Limb (tissue), 2 donors: ENCODE measurements around the gene FAM227B.
"Not testable (repeated sequence)": the region's sequence is repeated elsewhere in the genome, so short reads cannot be mapped to it uniquely, and the experiment has no call there.

Source experiments
- DNase-seq, 2 donors: peaks; one replicate each; pipeline ENCODE4 v3.0.0-alpha.2; 2016; ENCODE audit errors: extremely low spot score in 2 of 2

The FAM227B gene

DNA sequence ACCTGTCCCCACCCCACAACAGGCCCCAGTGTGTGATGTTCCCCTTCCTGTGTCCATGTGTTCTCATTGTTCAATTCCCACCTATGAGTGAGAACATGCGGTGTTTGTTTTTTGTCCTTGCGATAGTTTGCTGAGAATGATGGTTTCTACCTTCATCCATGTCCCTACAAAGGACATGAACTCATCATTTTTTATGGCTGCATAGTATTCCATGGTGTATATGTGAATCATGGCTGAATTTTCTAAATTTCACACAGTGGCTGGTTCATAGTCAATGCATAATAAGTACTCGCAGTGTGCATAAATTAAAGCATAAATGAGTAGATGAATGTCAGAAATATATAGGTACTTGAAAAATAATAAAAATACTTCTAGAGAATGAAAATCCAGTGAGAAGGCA is 8.4 kb downstream of the FAM227B start:
- DNase-seq: not testable (repeated sequence)

DNA sequence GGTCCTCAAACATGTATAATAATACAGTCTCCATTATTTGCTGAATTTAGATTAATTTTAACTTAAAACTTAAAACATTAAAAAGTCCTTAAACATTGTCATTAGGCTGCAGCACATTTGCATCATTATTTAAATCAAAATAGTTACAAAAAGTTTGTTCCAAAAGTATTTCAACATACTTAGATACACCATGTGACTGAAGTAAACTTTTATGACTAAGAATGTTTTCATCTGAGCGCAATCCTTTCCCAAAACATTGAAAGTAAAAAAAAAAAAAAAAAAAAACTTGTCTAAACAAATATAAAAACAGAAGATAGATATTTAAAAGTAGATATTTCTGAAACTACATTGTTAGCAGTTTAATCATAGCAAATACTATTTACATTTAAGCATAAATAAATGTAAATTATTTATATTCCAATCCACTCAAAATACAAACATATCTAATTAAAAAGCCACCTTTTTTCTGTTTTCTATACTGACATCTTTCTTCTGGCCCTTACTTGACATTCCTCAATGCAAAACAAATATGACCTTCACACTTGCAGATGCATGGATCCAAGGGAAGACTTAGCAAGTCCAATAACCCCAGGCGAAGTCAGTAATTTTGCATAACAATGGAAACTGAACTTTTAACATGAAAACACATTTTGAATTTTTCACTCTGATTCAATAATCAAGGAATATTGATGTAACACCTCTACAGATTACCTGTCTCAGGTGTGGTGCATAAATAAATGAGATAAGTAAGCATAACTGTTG is 10.3 kb downstream of the FAM227B start:
- DNase-seq: no peak

GRCh38 chr15:49606594-49606993 is 14.0 kb downstream of the FAM227B start:
- no peak for DNase-seq

DNA sequence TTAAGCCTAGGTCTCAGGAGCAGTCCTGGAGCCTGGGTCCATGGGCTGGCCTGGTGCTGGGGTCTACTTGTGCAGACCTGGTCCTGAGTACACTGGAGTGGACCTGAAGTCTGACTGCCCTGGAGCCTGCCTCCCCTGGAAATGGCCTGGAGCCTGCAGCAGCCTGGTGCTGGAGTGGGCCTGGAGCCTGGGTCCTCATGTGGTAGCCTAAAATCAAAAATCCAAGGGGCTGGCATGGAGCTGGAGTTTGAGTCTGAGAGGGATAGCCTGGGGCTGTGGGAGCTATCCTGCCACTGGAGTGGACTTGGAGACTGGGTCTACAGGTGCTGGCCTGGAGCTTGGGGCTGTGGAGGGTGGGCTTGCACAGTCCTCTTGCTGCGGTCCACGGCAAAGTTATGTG is 15.0 kb downstream of the FAM227B start:
- no peak for DNase-seq

- no peak for DNase-seq
These were observed 15.8 kb downstream of the FAM227B start for GRCh38 chr15:49604625-49605409.

- DNase-seq: not testable (repeated sequence)
These were observed 27.7 kb downstream of the FAM227B start for GRCh38 chr15:49592829-49593316.

DNA sequence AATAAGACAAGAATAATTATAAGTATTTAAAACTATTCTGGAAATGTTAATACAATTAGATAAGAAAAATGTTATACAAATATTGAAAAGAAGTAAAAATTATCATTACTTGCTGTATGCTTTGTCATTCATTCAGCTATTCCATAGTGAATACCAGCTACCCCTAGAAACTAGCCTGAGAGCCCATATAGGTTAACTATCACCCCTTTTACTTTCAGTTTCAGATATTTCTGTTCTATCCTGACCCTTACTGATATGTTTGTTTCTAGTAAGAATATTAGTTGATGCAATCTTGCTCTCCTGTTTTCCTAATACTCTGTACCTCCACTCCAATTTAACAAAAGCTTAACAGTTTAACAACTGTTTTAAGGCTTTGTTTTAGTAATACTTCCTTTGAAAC is 31.6 kb downstream of the FAM227B start:
- DNase-seq: no peak

GRCh38 chr15:49573421-49573820 is 47.2 kb downstream of the FAM227B start:
- DNase-seq: no peak

DNA sequence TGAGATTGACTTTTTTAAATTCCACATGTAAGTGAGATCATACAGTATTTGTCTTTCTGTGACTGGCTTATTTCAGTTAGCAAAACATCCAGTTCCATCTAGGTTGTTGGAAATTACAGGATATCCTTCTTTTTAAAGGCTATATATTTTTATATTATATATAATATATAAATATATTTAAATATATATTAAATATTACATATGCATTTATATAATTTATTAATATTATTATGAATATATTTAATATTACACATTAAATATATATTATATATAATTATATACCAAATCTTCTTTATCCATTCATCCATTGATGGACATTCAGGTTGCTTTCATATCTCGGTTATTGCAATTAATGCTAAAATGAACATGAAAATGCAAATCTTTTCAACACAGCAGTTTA is 49.9 kb downstream of the FAM227B start:
- no peak for DNase-seq

DNA sequence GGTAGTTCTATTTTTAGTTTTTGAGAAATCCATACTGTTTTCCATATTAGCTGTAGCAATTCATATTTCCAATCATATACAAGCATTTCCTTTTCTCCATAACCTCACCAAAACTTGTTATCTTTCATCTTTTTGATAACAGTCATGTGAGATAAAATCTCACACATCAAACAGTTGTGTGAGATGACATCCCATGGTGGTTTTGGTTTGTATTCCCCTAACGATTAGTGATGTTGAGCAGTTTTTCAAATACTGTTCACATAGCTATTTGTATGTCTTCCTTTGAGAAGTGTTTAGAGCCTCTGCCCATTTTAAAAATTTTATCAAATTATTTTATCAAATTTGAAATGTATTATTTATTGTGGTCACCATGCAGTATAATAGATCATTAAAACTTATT is 50.4 kb downstream of the FAM227B start:
- DNase-seq: no peak

DNA sequence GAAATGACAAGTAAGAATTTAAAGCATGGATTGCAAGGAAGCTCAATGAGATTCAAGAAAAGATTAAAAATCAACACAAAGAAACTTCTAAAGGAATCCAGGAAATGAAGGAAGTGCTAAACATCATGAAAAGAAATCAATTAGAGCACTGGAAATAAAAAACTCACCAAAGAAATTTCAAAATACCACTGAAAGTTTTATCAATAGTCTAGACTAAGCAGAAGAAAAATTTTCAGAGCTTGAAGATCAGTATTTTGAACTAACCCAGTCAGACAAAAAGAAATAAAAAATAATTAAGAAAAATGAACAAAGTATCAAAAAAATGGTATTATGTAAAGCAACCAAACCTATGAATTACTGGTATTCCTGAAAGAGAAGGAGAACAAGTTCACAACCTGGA is 60.6 kb downstream of the FAM227B start:
- no peak for DNase-seq

- no peak for DNase-seq
These were observed 61.7 kb downstream of the FAM227B start for GRCh38 chr15:49558929-49559328.

- DNase-seq: no peak
These were observed 64.2 kb downstream of the FAM227B start for GRCh38 chr15:49556437-49556836.

DNA sequence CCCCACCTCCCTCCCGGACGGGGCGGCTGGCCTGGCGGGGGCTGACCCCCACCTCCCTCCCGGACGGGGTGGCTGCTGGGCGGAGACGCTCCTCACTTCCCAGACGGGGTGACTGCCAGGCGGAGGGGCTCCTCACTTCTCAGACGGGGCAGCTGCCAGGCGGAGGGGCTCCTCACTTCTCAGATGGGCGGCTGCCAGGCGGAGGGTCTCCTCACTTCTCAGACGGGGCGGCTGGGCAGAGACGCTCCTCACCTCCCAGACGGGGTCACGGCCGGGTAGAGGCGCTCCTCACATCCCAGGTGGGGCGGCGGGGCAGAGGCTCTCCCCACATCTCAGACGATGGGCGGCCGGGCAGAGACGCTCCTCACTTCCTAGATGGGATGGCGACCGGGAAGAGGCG is 70.3 kb downstream of the FAM227B start:
- DNase-seq: not testable (repeated sequence)

- no peak for DNase-seq
These were observed 82.1 kb downstream of the FAM227B start for GRCh38 chr15:49538520-49538919.

DNA sequence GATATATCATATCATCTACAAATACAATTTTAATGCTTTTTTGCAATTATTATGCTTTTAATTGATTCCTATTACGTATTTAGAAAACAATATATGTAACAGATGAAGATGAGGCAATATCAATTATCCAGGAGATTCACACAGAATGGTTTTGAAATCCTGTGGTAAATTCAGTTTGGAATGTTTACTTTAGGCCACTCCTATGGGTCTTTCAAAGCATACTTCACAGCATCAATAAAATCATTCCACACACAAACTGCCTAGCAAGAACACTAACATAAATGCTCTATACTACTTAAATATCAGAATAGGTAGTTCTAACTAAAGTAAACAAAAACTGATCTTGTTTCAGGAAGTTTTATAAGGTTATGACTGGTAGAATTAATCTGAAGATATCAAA is 90.5 kb downstream of the FAM227B start:
- DNase-seq: no peak

- DNase-seq: no peak
These were observed 92.3 kb downstream of the FAM227B start for GRCh38 chr15:49528289-49528688.

GRCh38 chr15:49521802-49522201 is 98.8 kb downstream of the FAM227B start:
- no peak for DNase-seq

GRCh38 chr15:49512739-49513138 is 107.9 kb downstream of the FAM227B start:
- DNase-seq: not testable (repeated sequence)

GRCh38 chr15:49507261-49507660 is 113.4 kb downstream of the FAM227B start:
- DNase-seq: no peak

DNA sequence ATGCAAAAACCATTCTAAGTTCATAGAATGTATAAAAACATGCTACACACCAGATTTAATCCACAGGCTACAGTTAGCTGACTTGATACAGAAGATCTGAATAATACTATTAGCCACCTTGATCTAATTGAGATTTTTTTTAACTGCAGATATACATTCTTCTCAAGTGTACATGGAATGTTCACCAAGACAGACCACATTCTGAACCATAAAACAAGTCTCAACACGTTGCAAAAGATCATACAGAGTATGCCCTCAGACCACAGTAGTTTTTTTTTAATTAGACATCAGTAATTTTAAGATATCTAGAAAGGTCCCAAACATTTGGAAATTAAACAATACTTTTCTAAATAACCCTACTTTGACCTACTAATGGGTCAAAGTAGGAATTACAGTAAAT is 114.3 kb downstream of the FAM227B start:
- DNase-seq: no peak

DNA sequence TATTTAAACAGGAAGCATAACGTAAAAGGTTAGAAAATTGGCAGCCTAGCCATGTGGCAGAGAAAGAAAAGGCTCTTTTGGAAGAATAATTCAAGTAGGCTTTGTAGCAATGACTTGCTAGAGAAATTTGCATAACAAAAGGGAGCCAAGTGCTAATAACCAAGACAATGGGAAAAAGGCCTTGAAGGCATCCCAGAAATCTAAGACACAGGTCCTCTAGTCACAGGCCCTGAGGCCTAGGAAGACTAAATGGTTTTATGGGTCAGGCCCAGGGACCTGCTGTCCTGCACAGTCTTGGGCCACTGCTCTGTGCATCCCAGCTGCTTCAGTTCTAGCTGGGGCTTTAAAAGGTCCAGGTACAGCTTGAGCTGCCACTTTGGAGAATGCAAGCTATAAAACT is 119.0 kb downstream of the FAM227B start:
- DNase-seq: no peak
